ENCODE measurements around the gene CDKL2.
"Not testable (repeated sequence)": the region's sequence is repeated elsewhere in the genome, so short reads cannot be mapped to it uniquely, and the experiment has no call there.

The CDKL2 gene

GRCh38 chr4:75531536-75532143 lies 98.7 kb downstream of the CDKL2 start:
- H3K36me3 ChIP-seq (ENCODE audit: control insufficient read depth, insufficient read depth, low read length) = not testable (repeated sequence)

GRCh38 chr4:75530556-75531322 lies 99.6 kb downstream of the CDKL2 start:
- no peak for DNase-seq (ENCODE audit: extremely low read depth, insufficient read length)
- peaks cover 5% of the 10 kb centered on the region for H3K36me3 ChIP-seq (ENCODE audit: control insufficient read depth, insufficient read depth, low read length)
- no peak for TF ChIP-seq CTCF (IDR thresholded peaks at IDR 0.05; ENCODE audit: insufficient read depth, low read length, poor library complexity, severe bottlenecking)
- no peak overlapping the region for H3K4me3 ChIP-seq (replicated peaks; ENCODE audit: low read depth, low read length)
- no peaks in the 10 kb centered on the region for H3K27me3 ChIP-seq (replicated peaks; ENCODE audit: control insufficient read depth, insufficient read depth, low read length)

More at GRCh38 chr4:75531536-75532143, 98.7 kb downstream of the CDKL2 start:
- H3K4me3 ChIP-seq (replicated peaks; ENCODE audit: low read depth, low read length); DNase-seq (ENCODE audit: extremely low read depth, insufficient read length); H3K27me3 ChIP-seq (replicated peaks; ENCODE audit: control insufficient read depth, insufficient read depth, low read length): not testable (repeated sequence)
